H9 (cell line): Measurements from ENCODE around the gene SUGP1. TPM values are rescaled to one million over a fixed set of nuclear protein-coding genes. Genes with fewer than 3 reads are reported as not detected.
A peak's percentile ranks its signal among the peaks of the same experiment; 100 is the strongest.

Experiments used
- DNase-seq: peaks from one replicate; pipeline ENCODE4 v3.0.0-alpha.2; 2017
- H2AFZ ChIP-seq: one replicate; pipeline ENCODE4 v1.6.1; 2013; ENCODE audit warnings: mild to moderate bottlenecking, low read length, control low read depth, moderate library complexity
- H2AK5ac ChIP-seq: 2 replicates; pipeline ENCODE4 v1.6.1; 2013; ENCODE audit warnings: low read length, control low read depth, mixed read lengths; ENCODE audit not compliant: insufficient read length
- H2BK120ac ChIP-seq: one replicate; pipeline ENCODE4 v1.6.1; 2013; ENCODE audit warnings: low read depth, mild to moderate bottlenecking, low read length, control low read depth, inconsistent platforms; ENCODE audit not compliant: poor library complexity, severe bottlenecking
- H2BK12ac ChIP-seq: 2 replicates; pipeline ENCODE4 v1.6.1; 2013; ENCODE audit warnings: low read length, control low read depth, mixed read lengths, low read depth; ENCODE audit not compliant: insufficient read length
- H2BK15ac ChIP-seq: 2 replicates; pipeline ENCODE4 v1.6.1; 2013; ENCODE audit warnings: low read depth, low read length, control low read depth
- H2BK20ac ChIP-seq: one replicate; pipeline ENCODE4 v1.6.1; 2013; ENCODE audit warnings: low read depth, mild to moderate bottlenecking, low read length, control low read depth, inconsistent platforms; ENCODE audit not compliant: poor library complexity, severe bottlenecking
- H2BK5ac ChIP-seq: 2 replicates; pipeline ENCODE4 v1.6.1; 2013; ENCODE audit warnings: low read length, control low read depth, mixed read lengths; ENCODE audit not compliant: insufficient read length
- H3K14ac ChIP-seq: 2 replicates; pipeline ENCODE4 v1.6.1; 2013; ENCODE audit warnings: low read length, control low read depth; ENCODE audit not compliant: insufficient read depth
- H3K18ac ChIP-seq: 2 replicates; pipeline ENCODE4 v1.6.1; 2013; ENCODE audit warnings: low read depth, mild to moderate bottlenecking, mixed read lengths, low read length, control low read depth; ENCODE audit not compliant: insufficient read length
- H3K23ac ChIP-seq: 2 replicates; pipeline ENCODE4 v1.6.1; 2013; ENCODE audit warnings: low read length, control low read depth, mixed read lengths, low read depth; ENCODE audit not compliant: insufficient read length
- H3K23me2 ChIP-seq: 2 replicates; pipeline ENCODE4 v1.6.1; 2013; ENCODE audit warnings: low read depth, mild to moderate bottlenecking, mixed read lengths, low read length, control low read depth; ENCODE audit not compliant: insufficient read length, poor library complexity, severe bottlenecking
- H3K27ac ChIP-seq: 2 replicates; pipeline ENCODE4 v1.5.1; 2013; ENCODE audit warnings: low read length, control low read depth, mixed read lengths, low read depth; ENCODE audit not compliant: insufficient read length
- H3K27me3 ChIP-seq: 2 replicates; pipeline ENCODE4 v1.6.1; 2013; ENCODE audit warnings: low read length, control low read depth, inconsistent platforms; ENCODE audit not compliant: insufficient read depth
- H3K4ac ChIP-seq: 2 replicates; pipeline ENCODE4 v1.6.1; 2013; ENCODE audit warnings: low read depth, mild to moderate bottlenecking, control low read depth, inconsistent platforms, low read length, moderate library complexity
- H3K4me1 ChIP-seq: 2 replicates; pipeline ENCODE4 v1.6.1; 2013; ENCODE audit warnings: low read length, control low read depth, inconsistent platforms; ENCODE audit not compliant: insufficient read depth
- H3K4me2 ChIP-seq: 2 replicates; pipeline ENCODE4 v1.6.1; 2013; ENCODE audit warnings: low read length, control low read depth, mixed read lengths; ENCODE audit not compliant: insufficient read length, insufficient read depth
- H3K56ac ChIP-seq: 2 replicates; pipeline ENCODE4 v1.6.1; 2013; ENCODE audit warnings: low read depth, mild to moderate bottlenecking, mixed read lengths, low read length, control low read depth; ENCODE audit not compliant: insufficient read length
- H3K79me1 ChIP-seq: 2 replicates; pipeline ENCODE4 v1.6.1; 2013; ENCODE audit warnings: low read depth, mild to moderate bottlenecking, moderate library complexity, low read length, control low read depth, inconsistent platforms; ENCODE audit not compliant: insufficient read depth, poor library complexity, severe bottlenecking
- H3K79me2 ChIP-seq: 2 replicates; pipeline ENCODE4 v1.6.1; 2013; ENCODE audit warnings: low read length, control low read depth, inconsistent platforms; ENCODE audit not compliant: insufficient read depth
- H3K9ac ChIP-seq: 2 replicates; pipeline ENCODE4 v1.6.1; 2013; ENCODE audit warnings: low read length, control low read depth, mixed read lengths; ENCODE audit not compliant: insufficient read length; ENCODE audit errors: extremely low read depth
- H3K9me3 ChIP-seq: one replicate; pipeline ENCODE4 v1.6.1; 2013; ENCODE audit warnings: low read depth, low read length, inconsistent platforms; ENCODE audit not compliant: control insufficient read depth
- H3T11ph ChIP-seq: one replicate; pipeline ENCODE4 v1.6.1; 2013; ENCODE audit warnings: mild to moderate bottlenecking, low read length, control low read depth, inconsistent platforms
- H4K20me1 ChIP-seq: one replicate; pipeline ENCODE4 v1.6.1; 2013; ENCODE audit not compliant: control insufficient read depth, insufficient read length, insufficient read depth
- H4K5ac ChIP-seq: 2 replicates; pipeline ENCODE4 v1.6.1; 2013; ENCODE audit warnings: low read depth, mild to moderate bottlenecking, mixed read lengths, low read length, control low read depth; ENCODE audit not compliant: insufficient read length
- H4K8ac ChIP-seq: replicated peaks from 2 replicates; pipeline ENCODE4 v1.6.1; 2013; ENCODE audit warnings: low read length, control low read depth, mixed read lengths, low read depth; ENCODE audit not compliant: insufficient read length
- H4K91ac ChIP-seq: 2 replicates; pipeline ENCODE4 v1.6.1; 2013; ENCODE audit warnings: low read depth, mild to moderate bottlenecking, moderate library complexity, mixed read lengths, low read length, control low read depth; ENCODE audit not compliant: insufficient read length
- H3K27ac Mint-ChIP-seq, 3 experiments: 2 replicates in 2 of 3; 3 replicates in 1 of 3; pipeline ENCODE4 v1.8.0; 2020 to 2021; ENCODE audit warnings: mixed read lengths in 3 of 3, mild to moderate bottlenecking in 1 of 3, moderate library complexity in 1 of 3
- H3K27me3 Mint-ChIP-seq: 2 replicates; pipeline ENCODE4 v1.8.0; 2021; ENCODE audit warnings: low read depth, mild to moderate bottlenecking, moderate library complexity, mixed read lengths
- H3K36me3 Mint-ChIP-seq, 3 experiments: 2 replicates in 2 of 3; 3 replicates in 1 of 3; pipeline ENCODE4 v1.8.0; 2020 to 2021; ENCODE audit warnings: low read depth in 3 of 3, mixed read lengths in 3 of 3; ENCODE audit not compliant: insufficient read depth in 1 of 3
- H3K4me1 Mint-ChIP-seq, 2 experiments: 2 replicates each; pipeline ENCODE4 v1.8.0; 2020; ENCODE audit warnings: mixed read lengths in 2 of 2
- H3K4me3 Mint-ChIP-seq, 2 experiments: 2 replicates in 1 of 2; 3 replicates in 1 of 2; pipeline ENCODE4 v1.8.0; 2020 to 2021; ENCODE audit warnings: mild to moderate bottlenecking in 2 of 2, mixed read lengths in 2 of 2, moderate library complexity in 1 of 2
- H3K9me3 Mint-ChIP-seq, 2 experiments: 2 replicates in 1 of 2; 3 replicates in 1 of 2; pipeline ENCODE4 v1.8.0; 2020; ENCODE audit warnings: mild to moderate bottlenecking in 2 of 2, mixed read lengths in 2 of 2, moderate library complexity in 1 of 2
- whole genome bisulfite sequencing: extraction: QIAGEN DNeasy Blood & Tissue Kit; methylation state at CpG from one replicate; pipeline ENCODE4 v1.1.7; 2013; ENCODE audit warnings: missing lambda C conversion rate, low lambda C conversion rate, mixed read lengths; ENCODE audit not compliant: insufficient read length; ENCODE audit errors: extremely low coverage; 5-methylcytosine and 5-hydroxymethylcytosine counted together
- total RNA-seq: library from RNA; stranded (reverse); gene quantifications from 2 replicates; pipeline ENCODE4 v1.2.1, GENCODE V29; 2021
- TF ChIP-seq, protein P1 (sequence below): fragments of 200-600 bp; sonication (generic); conservative IDR thresholded peaks from 3 replicates; pipeline ENCODE4 v1.8.0; 2021; ENCODE audit warnings: antibody characterized with exemption, mild to moderate bottlenecking

The SUGP1 gene
- total RNA-seq, 1 experiment from 2014 or later = 103 TPM

DNA sequence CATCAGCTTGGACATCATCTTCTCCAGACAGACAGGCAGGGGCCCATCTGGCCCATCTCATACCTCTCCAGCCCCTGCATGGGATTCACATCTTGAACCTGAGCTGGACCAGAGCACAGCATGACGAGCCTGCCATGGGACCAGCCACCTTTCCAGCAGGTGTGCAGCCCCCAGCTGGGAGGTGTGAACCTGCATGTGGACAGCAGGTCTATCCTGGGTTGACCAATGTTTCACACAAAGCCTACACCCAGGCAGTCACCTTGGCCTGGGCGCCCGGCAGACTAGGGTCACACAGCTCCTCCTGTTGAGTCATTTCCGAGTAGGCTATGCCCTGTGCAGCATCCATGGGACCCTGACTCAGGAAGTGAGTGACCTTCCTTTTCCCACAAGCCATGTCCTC lies 41.8 kb upstream of the SUGP1 start:
- no peak overlapping the region for H4K91ac ChIP-seq
- WGBS = no CpG with 5 or more reads among the region's 4 CpGs
- no peak overlapping the region for H2BK20ac ChIP-seq
- no peak overlapping the region for H4K5ac ChIP-seq
- no peak overlapping the region for H3K23ac ChIP-seq
- H3K9me3 ChIP-seq = no peaks in the 10 kb centered on the region
- Mint-ChIP-seq H3K27me3 (no peaks in the 10 kb centered on the region; the same call in none of the 2 replicates), H3K27ac (peak overlapping the region in 1 of 3 experiments; percentile 19; a peak in 2 of 7 replicates), H3K4me3 (no peak overlapping the region), H3K9me3 (no peaks in the 10 kb centered on the region), H3K36me3 (peaks cover 0 to 3% (median 3%) of the 10 kb centered on the region in 3 experiments; a peak in 3 of 7 replicates), H3K4me1 (peaks cover 12 to 13% of the 10 kb centered on the region in 2 experiments)
- H4K20me1 ChIP-seq = no peaks in the 10 kb centered on the region
- H3K4me1 ChIP-seq = no peaks in the 10 kb centered on the region; the same call in 1 of the 2 replicates
- H2BK12ac ChIP-seq = no peak overlapping the region
- no peak overlapping the region for H3K9ac ChIP-seq
- H3K18ac ChIP-seq = no peak overlapping the region
- no peak for DNase-seq
- no peak overlapping the region for H4K8ac ChIP-seq
- H3K27me3 ChIP-seq = no peaks in the 10 kb centered on the region
- no peak overlapping the region for H2AK5ac ChIP-seq
- H3K56ac ChIP-seq = no peak overlapping the region
- TF ChIP-seq, protein P1, sequence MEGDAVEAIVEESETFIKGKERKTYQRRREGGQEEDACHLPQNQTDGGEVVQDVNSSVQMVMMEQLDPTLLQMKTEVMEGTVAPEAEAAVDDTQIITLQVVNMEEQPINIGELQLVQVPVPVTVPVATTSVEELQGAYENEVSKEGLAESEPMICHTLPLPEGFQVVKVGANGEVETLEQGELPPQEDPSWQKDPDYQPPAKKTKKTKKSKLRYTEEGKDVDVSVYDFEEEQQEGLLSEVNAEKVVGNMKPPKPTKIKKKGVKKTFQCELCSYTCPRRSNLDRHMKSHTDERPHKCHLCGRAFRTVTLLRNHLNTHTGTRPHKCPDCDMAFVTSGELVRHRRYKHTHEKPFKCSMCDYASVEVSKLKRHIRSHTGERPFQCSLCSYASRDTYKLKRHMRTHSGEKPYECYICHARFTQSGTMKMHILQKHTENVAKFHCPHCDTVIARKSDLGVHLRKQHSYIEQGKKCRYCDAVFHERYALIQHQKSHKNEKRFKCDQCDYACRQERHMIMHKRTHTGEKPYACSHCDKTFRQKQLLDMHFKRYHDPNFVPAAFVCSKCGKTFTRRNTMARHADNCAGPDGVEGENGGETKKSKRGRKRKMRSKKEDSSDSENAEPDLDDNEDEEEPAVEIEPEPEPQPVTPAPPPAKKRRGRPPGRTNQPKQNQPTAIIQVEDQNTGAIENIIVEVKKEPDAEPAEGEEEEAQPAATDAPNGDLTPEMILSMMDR = no peak
- no peak overlapping the region for H3K4me2 ChIP-seq
- H3K14ac ChIP-seq = no peak overlapping the region
- no peak overlapping the region for H3T11ph ChIP-seq
- H2AFZ ChIP-seq = no peak overlapping the region
- H2BK120ac ChIP-seq = no peak overlapping the region
- no peak overlapping the region for H3K27ac ChIP-seq
- H3K79me2 ChIP-seq = no peaks in the 10 kb centered on the region
- no peaks in the 10 kb centered on the region for H3K23me2 ChIP-seq
- H2BK5ac ChIP-seq = no peak overlapping the region
- no peak overlapping the region for H2BK15ac ChIP-seq
- H3K79me1 ChIP-seq = no peaks in the 10 kb centered on the region
- no peak overlapping the region for H3K4ac ChIP-seq
